Measurements from ENCODE around the gene TUBD1. TPM values are rescaled to one million over a fixed set of nuclear protein-coding genes. Genes with fewer than 3 reads are reported as not detected.

TUBD1 gene
- total RNA-seq, 2 experiments from 2014 or later: 7.9 to 11.1 TPM

DNA sequence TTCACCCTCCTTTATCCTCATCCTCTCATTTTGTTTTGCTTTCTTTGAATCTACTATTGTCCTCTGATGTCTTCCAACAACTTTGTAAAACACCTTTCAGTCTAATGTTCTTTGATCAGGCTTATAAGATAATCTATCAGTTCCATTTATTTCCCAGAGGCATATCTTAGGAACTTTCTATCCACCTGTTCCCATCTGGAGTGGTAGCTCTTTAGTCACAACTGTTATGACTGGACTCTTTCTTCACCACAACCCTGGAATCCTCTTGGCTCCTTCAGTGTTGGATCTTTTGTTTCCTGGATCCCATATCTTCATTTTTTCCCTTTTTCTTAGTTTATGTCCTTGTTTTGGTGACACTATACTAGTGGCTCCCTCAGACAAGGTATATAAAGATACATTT is 23.7 kb upstream of the TUBD1 start:
- ChIA-PET CTCF (interaction anchor here (1.1 to 1.8 kb wide), 2 partner anchors 18 to 121 kb away, joined by 3 to 4 read pairs; no protein-coding TSS in a partner anchor), POLR2A (no interaction called here)
- TF ChIP-seq CTCF (IDR thresholded peaks at IDR 0.05): no peak
- Mint-ChIP-seq H3K4me3 (no peak overlapping the region), H3K27ac (no peak overlapping the region), H3K27me3 (no peaks in the 10 kb centered on the region), H3K36me3 (ENCODE audit: low read depth) (peaks cover 41% of the 10 kb centered on the region), H3K4me1 (ENCODE audit: low read depth) (no peaks in the 10 kb centered on the region), H3K9me3 (no peaks in the 10 kb centered on the region)
- DNase-seq: no peak
- intact Hi-C loops (cut with micrococcal nuclease): no loop called here
- no peak for ATAC-seq

DNA sequence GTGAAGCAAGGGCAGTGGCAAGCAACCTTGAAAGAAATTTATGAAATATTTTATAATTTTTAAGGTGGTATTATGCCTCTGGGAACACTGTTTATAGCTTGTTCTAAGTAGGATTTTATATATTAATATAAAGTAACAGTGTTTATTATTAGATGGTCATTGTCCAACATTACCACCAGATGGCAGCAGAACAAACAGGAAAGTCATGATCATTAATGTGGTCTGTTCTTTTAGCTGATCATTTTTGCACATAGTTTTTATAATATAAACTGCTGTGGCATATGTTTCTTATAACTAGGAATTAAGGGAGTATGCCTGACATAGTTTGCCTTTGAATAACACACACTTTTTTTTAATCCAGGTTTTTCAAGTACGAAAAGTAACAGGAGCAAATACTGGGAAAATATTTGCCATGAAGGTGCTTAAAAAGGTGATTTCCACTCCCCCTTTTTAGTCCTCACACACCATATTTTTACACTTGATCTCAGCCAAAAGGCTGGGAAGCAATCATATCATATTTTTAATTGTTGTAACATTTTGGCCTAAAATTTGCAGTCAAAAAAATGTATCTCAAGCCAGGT is 21.6 kb upstream of the TUBD1 start:
- no peaks in the 10 kb centered on the region for H3K27me3 Mint-ChIP-seq
- POLR2A ChIA-PET: interaction anchor here (1.1 to 1.6 kb wide), 2 partner anchors 10 to 126 kb away, joined by 3 to 4 read pairs; no protein-coding TSS in a partner anchor
- no peaks in the 10 kb centered on the region for H3K9me3 Mint-ChIP-seq
- no peak for ATAC-seq
- H3K4me3 Mint-ChIP-seq: no peak overlapping the region
- peak; percentile 69 for TF ChIP-seq CTCF (IDR thresholded peaks at IDR 0.05)
- no peak for DNase-seq
- H3K27ac Mint-ChIP-seq: no peak overlapping the region
- peaks cover 36% of the 10 kb centered on the region for H3K36me3 Mint-ChIP-seq (ENCODE audit: low read depth)
- intact Hi-C loops (cut with micrococcal nuclease): no loop called here
- CTCF ChIA-PET: interaction anchor here (0.9 to 3.7 kb wide), 24 partner anchors 9 to 207 kb away, joined by 3 to 29 read pairs (median 4); partner anchors contain the start of genes PTRH2, RNFT1, RPS6KB1 and TUBD1
- no peaks in the 10 kb centered on the region for H3K4me1 Mint-ChIP-seq (ENCODE audit: low read depth)

GRCh38 chr17:59907467-59907866 is 14.7 kb upstream of the TUBD1 start:
- Mint-ChIP-seq H3K27me3 (no peaks in the 10 kb centered on the region), H3K4me1 (ENCODE audit: low read depth) (peaks cover 17% of the 10 kb centered on the region), H3K4me3 (no peak overlapping the region), H3K36me3 (ENCODE audit: low read depth) (peaks cover 21% of the 10 kb centered on the region), H3K27ac (no peak overlapping the region), H3K9me3 (no peaks in the 10 kb centered on the region)
- CTCF ChIA-PET: interaction anchor here (0.7 to 4.2 kb wide), 2 partner anchors 7 to 292 kb away, joined by 3 to 15 read pairs; no protein-coding TSS in a partner anchor
- no peak for ATAC-seq
- TF ChIP-seq CTCF (IDR thresholded peaks at IDR 0.05): no peak
- DNase-seq: no peak
- intact Hi-C loops (cut with micrococcal nuclease): no loop called here
- POLR2A ChIA-PET: no interaction called here

- peaks cover 30% of the 10 kb centered on the region for H3K4me1 Mint-ChIP-seq (ENCODE audit: low read depth)
- peaks cover 20% of the 10 kb centered on the region for H3K36me3 Mint-ChIP-seq (ENCODE audit: low read depth)
- H3K4me3 Mint-ChIP-seq: no peak overlapping the region
- TF ChIP-seq CTCF (IDR thresholded peaks at IDR 0.05): no peak
- H3K27me3 Mint-ChIP-seq: no peaks in the 10 kb centered on the region
- no peak for ATAC-seq
- peak overlapping the region; percentile 18 for H3K27ac Mint-ChIP-seq
- DNase-seq: no peak
- intact Hi-C loops (cut with micrococcal nuclease): no loop called here
- H3K9me3 Mint-ChIP-seq: no peaks in the 10 kb centered on the region
- ChIA-PET CTCF (interaction anchor here (4.2 kb wide), 1 partner anchor 11 kb away, joined by 15 read pairs; no protein-coding TSS in a partner anchor), POLR2A (interaction anchor here (3.0 kb wide), 1 partner anchor 10 kb away, joined by 10 read pairs; the partner anchor contains the start of gene RPS6KB1)
These were observed 10.7 kb upstream of the TUBD1 start for GRCh38 chr17:59903455-59903854.

DNA sequence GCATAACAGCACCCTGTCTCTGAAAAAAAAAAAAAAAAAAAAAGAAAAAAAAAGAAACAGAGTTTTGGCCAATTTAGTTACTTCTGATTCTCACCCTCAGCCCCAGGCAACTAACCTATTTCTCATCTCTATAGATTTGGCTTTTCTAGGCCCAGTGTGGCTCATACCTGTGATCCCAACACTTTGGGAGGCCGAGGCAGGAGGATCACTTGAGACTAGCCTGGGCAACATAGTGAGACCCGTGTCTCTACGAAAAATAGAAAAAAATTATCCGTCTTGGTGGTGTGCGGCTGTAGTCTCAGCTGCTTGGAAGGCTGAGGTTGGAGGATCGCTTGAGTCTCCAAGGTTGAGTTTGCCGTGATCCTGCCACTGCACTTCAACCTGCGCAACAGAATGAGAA is 8.9 kb upstream of the TUBD1 start:
- intact Hi-C loops (cut with micrococcal nuclease): no loop called here
- Mint-ChIP-seq H3K9me3 (no peaks in the 10 kb centered on the region), H3K27ac (no peak overlapping the region), H3K4me1 (ENCODE audit: low read depth) (peaks cover 39% of the 10 kb centered on the region), H3K36me3 (ENCODE audit: low read depth) (peaks cover 22% of the 10 kb centered on the region), H3K4me3 (no peak overlapping the region), H3K27me3 (no peaks in the 10 kb centered on the region)
- POLR2A ChIA-PET: no interaction called here
- no peak for DNase-seq
- CTCF ChIA-PET: interaction anchor here (0.6 to 3.9 kb wide), 3 partner anchors 13 to 156 kb away, joined by 3 to 16 read pairs (median 3); no protein-coding TSS in a partner anchor
- no peak for TF ChIP-seq CTCF (IDR thresholded peaks at IDR 0.05)
- no peak for ATAC-seq

Measured in activated CD8-positive, alpha-beta T cell treated with anti-CD3 and anti-CD28 coated beads for 36 hours (primary cell).